Retinal pigment epithelial cell (primary cell): ENCODE measurements around the gene CABP1.

Experiments
- DNase-seq: peaks from one replicate; pipeline ENCODE4 v3.0.0-alpha.2; 2010; ENCODE audit warnings: low read depth
- H3K4me3 ChIP-seq: 2 replicates; pipeline ENCODE4 v1.5.1; 2011; ENCODE audit warnings: mild to moderate bottlenecking, low read length, control low read depth, moderate library complexity
- CTCF ChIP-seq: conservative IDR thresholded peaks from 2 replicates; pipeline ENCODE4 v1.5.1; 2011; ENCODE audit warnings: low read depth, low read length, control low read depth, inconsistent platforms

CABP1 gene

GRCh38 chr12:120652656-120653435, 12.4 kb downstream of the CABP1 start:
- no peak for TF ChIP-seq CTCF
- no peak for DNase-seq
- no peak overlapping the region for H3K4me3 ChIP-seq

- no peak for DNase-seq
- TF ChIP-seq CTCF, result no peak
- no peak overlapping the region for H3K4me3 ChIP-seq
Observed at GRCh38 chr12:120653611-120654010, 13.2 kb downstream of the CABP1 start.

- no peak overlapping the region for H3K4me3 ChIP-seq
- DNase-seq, result no peak
- no peak for TF ChIP-seq CTCF
Observed at GRCh38 chr12:120654656-120655055, 14.2 kb downstream of the CABP1 start.

- H3K4me3 ChIP-seq, result no peak overlapping the region
- no peak for TF ChIP-seq CTCF
- no peak for DNase-seq
Observed at GRCh38 chr12:120656008-120656407, 15.6 kb downstream of the CABP1 start.

- no peak overlapping the region for H3K4me3 ChIP-seq
- no peak for TF ChIP-seq CTCF
- no peak for DNase-seq
Observed at GRCh38 chr12:120658286-120659150, 18.1 kb downstream of the CABP1 start.

- no peak for TF ChIP-seq CTCF
- no peak overlapping the region for H3K4me3 ChIP-seq
- no peak for DNase-seq
Observed at GRCh38 chr12:120659151-120659525, 18.7 kb downstream of the CABP1 start.
